ENCODE measurements around the gene OSTF1.

OSTF1 gene

DNA sequence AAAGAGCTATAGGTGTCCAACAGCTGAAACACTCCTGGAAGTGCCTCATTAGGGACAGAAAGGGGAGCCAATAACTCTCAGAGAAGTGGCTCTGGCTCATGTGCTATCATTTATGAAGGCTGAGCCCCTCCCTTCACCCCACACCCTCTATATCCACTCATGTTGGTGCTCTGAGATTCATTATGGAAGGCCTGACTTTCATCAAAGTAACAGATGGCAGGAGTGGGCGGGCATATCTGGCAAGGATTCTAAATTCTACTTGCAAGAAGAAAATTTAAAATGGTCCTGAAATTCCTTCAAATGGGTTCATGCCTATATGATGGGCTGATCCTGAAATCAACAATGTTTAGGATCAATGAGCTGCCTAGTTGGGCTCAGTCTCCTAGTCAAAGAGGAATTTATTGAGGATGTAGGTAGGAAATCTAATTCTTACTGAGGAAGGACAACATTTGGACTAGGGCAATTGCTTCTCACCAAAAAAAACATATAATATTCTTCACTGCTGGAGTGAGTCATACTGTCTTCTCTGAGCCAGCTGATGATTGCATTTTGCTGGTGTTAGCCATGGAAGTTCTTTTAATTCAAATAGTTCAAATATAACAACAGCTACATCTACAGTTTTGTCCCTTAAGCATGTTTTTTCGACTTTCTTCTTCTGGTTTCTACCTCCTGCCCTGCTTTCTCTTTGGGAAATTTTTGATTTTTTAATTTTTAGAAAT, 23.8 kb upstream of the OSTF1 start:
- Histone ChIP-seq H3K4me3 (ENCODE audit: low read depth, low read length) (no peak overlapping the region), H3K36me3 (no peaks in the 10 kb centered on the region), H3K9me3 (no peaks in the 10 kb centered on the region), H3K4me1 (no peaks in the 10 kb centered on the region), H3K27me3 (no peaks in the 10 kb centered on the region)
- DNase-seq, result no peak
- TF ChIP-seq, protein P1, sequence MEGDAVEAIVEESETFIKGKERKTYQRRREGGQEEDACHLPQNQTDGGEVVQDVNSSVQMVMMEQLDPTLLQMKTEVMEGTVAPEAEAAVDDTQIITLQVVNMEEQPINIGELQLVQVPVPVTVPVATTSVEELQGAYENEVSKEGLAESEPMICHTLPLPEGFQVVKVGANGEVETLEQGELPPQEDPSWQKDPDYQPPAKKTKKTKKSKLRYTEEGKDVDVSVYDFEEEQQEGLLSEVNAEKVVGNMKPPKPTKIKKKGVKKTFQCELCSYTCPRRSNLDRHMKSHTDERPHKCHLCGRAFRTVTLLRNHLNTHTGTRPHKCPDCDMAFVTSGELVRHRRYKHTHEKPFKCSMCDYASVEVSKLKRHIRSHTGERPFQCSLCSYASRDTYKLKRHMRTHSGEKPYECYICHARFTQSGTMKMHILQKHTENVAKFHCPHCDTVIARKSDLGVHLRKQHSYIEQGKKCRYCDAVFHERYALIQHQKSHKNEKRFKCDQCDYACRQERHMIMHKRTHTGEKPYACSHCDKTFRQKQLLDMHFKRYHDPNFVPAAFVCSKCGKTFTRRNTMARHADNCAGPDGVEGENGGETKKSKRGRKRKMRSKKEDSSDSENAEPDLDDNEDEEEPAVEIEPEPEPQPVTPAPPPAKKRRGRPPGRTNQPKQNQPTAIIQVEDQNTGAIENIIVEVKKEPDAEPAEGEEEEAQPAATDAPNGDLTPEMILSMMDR (IDR thresholded peaks at IDR 0.05; ENCODE audit: low read depth, low read length), result no peak

DNA sequence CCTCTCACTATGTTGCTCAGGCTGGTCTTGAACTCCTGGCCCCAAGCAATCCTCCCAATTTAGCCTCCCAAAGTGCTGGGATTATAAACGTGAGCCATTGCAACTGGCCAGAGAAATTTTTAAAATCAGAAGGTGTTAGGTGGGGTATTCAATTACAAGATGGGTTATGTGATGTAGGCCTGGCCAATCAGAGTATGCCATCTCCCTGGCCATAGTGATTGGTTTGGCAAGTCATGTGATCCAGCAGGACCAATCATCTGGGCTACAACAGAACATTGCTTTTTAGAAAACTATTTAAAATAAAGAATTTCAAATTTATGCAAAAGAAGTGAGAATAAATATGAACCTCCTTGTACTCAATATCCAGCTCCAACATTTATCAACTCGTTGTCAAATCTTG, 22.8 kb upstream of the OSTF1 start:
- TF ChIP-seq, protein P1 (IDR thresholded peaks at IDR 0.05; ENCODE audit: low read depth, low read length), result no peak
- Histone ChIP-seq H3K27me3 (no peaks in the 10 kb centered on the region), H3K36me3 (no peaks in the 10 kb centered on the region), H3K9me3 (no peaks in the 10 kb centered on the region), H3K4me3 (ENCODE audit: low read depth, low read length) (no peak overlapping the region), H3K4me1 (no peaks in the 10 kb centered on the region)
- no peak for DNase-seq

DNA sequence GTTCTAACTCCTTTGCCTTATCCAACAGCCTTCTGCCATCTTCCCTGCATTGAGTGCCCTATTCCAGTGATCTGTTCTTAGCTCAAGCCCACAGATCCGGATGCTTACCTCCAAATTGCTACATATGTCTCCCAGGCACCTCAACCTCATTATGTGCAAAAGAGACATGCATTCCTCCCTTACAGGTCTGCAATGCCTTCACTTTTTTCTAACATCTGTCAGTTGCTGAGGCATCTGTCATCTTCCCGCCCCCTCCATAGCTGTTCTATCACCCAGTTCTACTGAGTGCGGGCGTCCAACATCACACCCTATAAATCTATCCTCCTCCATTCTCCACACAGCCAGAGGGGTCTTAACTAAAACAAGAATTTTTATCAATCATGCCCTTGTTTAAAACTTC, 20.4 kb upstream of the OSTF1 start:
- TF ChIP-seq, protein P1 (IDR thresholded peaks at IDR 0.05; ENCODE audit: low read depth, low read length), result no peak

GRCh38 chr9:75069171-75069570, 19.1 kb upstream of the OSTF1 start:
- H3K36me3 ChIP-seq, result no peaks in the 10 kb centered on the region
- no peak overlapping the region for H3K4me3 ChIP-seq (ENCODE audit: low read depth, low read length)
- no peaks in the 10 kb centered on the region for H3K9me3 ChIP-seq
- TF ChIP-seq, protein P1 (IDR thresholded peaks at IDR 0.05; ENCODE audit: low read depth, low read length), result no peak
- DNase-seq, result no peak
- H3K27me3 ChIP-seq, result no peaks in the 10 kb centered on the region
- no peaks in the 10 kb centered on the region for H3K4me1 ChIP-seq

More for the DNA sequence above, 20.4 kb upstream of the OSTF1 start:
- Histone ChIP-seq H3K4me3 (ENCODE audit: low read depth, low read length) (no peak overlapping the region), H3K27me3 (no peaks in the 10 kb centered on the region), H3K9me3 (no peaks in the 10 kb centered on the region), H3K36me3 (no peaks in the 10 kb centered on the region), H3K4me1 (no peaks in the 10 kb centered on the region)
- no peak for DNase-seq

GRCh38 chr9:75071530-75072122, 16.7 kb upstream of the OSTF1 start:
- H3K4me1 ChIP-seq, result no peaks in the 10 kb centered on the region
- no peak overlapping the region for H3K4me3 ChIP-seq (ENCODE audit: low read depth, low read length)
- no peaks in the 10 kb centered on the region for H3K9me3 ChIP-seq
- DNase-seq, result no peak
- H3K36me3 ChIP-seq, result no peaks in the 10 kb centered on the region
- no peaks in the 10 kb centered on the region for H3K27me3 ChIP-seq
- TF ChIP-seq, protein P1 (IDR thresholded peaks at IDR 0.05; ENCODE audit: low read depth, low read length), result no peak

DNA sequence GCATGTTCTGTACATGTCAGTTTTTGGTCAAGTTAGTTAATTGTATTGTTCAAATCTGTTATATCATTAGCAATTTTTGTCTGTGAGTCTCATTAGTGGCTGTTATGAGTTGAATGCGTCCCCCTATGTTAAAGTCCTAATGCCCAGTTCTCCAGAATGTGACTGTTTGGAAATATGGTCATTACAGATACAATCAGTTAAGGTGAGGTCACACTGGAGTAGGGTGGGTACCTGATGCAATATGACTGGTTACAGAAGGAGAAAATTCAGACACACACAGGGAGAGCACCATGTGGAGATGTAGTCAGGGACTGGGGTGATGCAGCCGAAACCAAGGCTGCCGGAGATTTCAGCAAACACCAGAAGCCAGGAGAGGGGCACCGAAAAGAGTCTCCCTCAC, 15.4 kb upstream of the OSTF1 start:
- H3K36me3 ChIP-seq, result no peaks in the 10 kb centered on the region
- H3K4me1 ChIP-seq, result no peaks in the 10 kb centered on the region
- no peak overlapping the region for H3K4me3 ChIP-seq (ENCODE audit: low read depth, low read length)
- TF ChIP-seq, protein P1 (IDR thresholded peaks at IDR 0.05; ENCODE audit: low read depth, low read length), result no peak
- H3K9me3 ChIP-seq, result no peaks in the 10 kb centered on the region
- DNase-seq, result no peak
- H3K27me3 ChIP-seq, result no peaks in the 10 kb centered on the region
